DMS114 treated with DMSO at 0.1 percent for 48 hours (cell line): ENCODE data around the gene QRICH1.
"Not testable (repeated sequence)": the region's sequence is repeated elsewhere in the genome, so short reads cannot be mapped to it uniquely, and the experiment has no call there.

ENCODE experiments used
- DNase-seq: peaks from one replicate; lab custom pipeline; 2025; ENCODE audit not compliant: unreplicated experiment; lab: John Stamatoyannopoulos, UW

Gene QRICH1

DNA sequence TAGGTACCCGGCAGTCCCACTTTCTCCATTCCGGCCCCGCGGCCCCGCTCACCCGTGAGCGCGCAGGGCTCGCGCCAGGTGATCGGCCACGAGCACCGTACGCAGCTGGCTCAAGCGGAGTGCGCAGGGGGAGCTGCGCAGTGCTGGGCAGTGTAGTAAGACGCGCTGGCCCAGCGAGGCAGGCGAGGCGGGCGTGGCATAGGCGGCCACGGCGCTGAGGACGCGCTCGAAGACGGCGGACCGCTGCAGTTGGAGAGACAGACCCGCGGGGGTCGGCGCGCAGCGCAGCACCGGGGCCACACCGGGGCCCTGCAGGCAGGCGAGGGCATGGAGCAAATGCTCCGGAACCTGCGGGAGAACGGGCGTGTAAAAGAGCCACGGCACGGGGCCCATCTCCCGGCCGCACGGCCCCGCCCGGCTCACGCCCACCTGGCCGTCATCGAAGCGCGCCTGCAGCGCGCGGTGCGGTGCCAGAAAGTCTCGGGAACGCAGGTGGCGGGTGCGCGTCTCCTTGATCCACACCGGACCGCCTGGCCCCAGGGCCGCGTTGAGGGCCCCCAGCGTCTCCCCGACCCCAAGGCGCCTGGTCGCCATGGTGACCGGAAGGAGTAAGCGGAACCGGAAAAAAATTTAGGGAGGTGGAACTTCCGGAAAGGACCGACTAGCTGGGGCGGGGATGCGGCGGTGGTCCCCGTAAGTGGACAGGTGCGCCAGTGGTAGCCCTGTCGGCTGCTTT, 75.7 kb downstream of the QRICH1 start, which contains the start of gene DALRD3:
DALRD3 (minus strand) TSS at position 610 of the 736 bp plus-strand sequence; CDS start at position 594, 16 bp downstream.
- DNase-seq, result peak; percentile 43

DNA sequence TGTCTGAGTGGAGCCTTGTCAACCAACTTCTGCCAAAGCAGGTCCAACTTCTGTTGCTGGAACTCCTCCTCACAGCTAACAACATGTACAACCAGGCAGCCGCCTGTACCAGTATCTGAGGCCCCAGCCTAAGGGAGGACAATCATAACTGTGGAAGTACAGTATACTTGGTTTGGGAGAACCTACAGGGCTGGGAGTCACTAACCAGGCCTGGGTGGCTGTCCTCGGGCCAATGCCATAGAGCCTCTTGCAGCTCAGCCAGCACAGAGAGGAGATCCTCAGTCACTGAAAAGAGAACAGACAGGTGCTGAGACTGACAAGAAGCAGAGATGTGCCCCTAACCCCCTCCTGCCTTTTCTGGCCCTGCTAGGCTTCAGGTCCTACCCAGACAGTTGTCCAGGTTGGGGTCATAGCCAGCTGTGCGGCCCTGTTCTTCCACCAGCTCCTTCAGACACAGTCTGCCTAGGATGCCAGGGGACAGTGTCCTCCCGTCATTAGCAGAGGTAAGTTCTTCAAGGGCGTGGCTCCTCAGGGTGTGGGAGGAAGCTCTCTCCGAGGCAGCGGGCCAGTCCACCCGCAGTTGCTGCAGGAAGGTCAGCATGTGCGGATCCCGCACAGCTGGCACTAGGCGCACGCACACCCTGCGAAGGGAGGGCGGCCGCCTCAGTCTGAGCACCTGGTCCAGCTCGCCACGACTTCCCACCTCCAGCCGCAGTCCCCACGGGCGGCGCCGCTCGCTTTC, 76.5 kb downstream of the QRICH1 start:
- peak; percentile 19 for DNase-seq

DNA sequence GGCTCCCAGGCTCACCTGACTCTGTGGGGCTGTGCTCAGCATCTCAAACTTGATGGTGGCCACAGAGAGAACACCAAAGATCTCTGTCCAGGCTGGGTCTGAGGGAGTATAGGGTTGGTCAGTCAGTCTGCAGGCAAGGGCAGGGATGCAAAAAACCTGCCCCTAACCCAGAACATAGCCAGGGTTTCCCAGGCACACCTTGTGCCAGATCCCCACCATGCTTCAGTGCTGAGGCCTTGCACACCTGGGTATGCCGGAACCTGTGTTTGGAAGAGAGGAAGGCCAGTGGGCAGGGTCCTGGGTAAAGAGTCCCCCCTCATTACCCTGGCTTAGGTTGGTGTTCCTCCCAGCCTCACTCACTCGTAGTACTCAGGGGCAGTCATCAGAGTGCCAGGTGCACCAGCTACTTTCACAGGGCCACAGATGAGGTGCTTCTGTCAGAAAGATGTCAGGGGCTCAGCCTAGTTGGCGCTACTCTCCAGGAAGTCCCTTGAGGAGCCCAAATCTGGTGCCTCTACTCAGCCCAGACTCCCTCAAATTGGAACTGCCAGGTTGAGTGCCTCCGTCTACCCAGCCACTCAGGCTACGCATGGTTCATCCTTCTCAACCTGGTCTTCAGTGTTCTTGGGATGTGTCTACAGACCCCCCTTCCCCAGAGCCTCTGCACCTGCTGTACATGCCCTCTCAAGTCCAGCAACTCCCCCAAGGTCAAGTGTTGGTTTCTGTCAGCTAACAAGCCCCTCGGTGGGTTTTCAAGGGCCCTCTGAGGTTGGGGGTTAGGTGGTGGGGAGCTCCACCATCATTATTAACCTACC, 77.2 kb downstream of the QRICH1 start:
- no peak for DNase-seq

DNA sequence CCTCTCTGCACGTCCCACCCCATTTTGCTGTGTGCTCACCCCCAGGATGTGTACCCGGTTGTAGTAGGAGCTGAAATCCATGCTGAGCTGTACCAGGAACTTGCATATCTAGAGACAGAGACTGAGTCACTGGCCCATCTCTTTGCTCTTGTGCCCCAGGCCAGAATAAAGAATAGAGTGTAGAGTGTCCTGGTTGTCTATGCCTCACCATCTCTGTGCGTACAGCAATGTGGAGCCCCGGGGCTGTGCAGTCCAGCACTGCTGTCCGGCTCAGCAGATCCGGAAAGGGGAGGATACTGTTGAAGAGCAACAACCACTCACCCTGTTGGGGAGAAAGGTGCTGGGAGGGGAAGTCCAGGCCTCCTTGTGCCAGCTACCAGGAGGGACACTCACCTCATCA, 78.1 kb downstream of the QRICH1 start:
- DNase-seq, result no peak

GRCh38 chr3:49015072-49015471, 78.8 kb downstream of the QRICH1 start:
- DNase-seq, result no peak

DNA sequence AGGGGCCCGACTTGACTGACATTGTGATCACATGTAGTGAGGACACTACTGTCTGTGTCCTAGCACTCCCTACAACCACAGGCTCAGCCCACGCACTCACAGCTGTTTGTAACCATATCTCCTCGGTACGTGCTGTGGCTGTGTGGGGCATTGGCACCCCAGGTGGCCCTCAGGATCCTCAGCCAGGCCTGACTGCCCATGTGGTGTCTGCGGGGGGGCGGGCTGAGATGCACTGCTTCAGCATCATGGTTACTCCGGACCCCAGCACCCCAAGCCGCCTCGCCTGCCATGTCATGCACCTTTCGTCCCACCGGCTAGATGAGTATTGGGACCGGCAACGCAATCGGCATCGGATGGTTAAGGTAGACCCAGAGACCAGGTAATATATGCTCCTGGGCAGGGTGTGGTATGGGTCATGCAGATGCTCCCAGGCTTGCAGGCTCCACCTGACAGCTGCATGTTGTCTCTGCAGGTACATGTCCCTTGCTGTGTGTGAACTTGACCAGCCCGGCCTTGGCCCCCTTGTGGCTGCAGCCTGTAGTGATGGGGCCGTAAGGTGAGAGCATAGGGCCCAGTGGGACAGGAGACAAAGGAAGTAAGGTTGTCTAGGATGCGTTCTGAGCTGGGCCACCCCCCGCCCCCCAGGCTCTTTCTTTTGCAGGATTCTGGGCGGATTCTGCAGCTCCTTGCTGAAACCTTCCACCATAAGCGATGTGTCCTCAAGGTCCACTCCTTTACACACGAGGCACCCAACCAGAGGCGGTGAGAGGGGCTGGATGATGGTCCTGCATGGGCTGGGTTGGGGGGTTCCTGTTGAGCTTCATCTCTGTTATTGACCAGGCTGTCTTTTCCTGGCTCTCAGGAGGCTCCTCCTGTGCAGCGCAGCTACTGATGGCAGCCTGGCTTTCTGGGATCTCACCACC, 79.9 kb downstream of the QRICH1 start:
- peak; percentile 13 for DNase-seq

- no peak for DNase-seq
Measured at GRCh38 chr3:49013113-49013737, 80.6 kb downstream of the QRICH1 start.

DNA sequence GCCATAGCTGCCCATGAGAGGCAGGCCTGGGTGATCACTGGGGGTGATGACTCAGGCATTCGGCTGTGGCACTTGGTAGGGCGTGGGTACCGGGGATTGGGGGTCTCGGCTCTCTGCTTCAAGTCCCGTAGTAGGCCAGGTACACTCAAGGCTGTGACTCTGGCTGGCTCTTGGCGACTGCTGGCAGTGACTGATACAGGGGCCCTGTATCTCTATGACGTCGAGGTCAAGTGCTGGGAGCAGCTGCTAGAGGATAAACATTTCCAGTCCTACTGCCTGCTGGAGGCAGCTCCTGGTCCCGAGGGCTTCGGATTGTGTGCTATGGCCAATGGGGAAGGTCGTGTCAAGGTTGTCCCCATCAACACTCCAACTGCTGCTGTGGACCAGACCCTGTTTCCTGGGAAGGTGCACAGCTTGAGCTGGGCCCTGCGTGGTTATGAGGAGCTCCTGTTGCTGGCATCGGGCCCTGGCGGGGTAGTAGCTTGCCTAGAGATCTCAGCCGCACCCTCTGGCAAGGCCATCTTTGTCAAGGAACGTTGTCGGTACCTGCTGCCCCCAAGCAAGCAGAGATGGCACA, 81.3 kb downstream of the QRICH1 start:
- DNase-seq, result no peak

- DNase-seq, result no peak
Measured at GRCh38 chr3:49009396-49009795, 84.5 kb downstream of the QRICH1 start.

DNA sequence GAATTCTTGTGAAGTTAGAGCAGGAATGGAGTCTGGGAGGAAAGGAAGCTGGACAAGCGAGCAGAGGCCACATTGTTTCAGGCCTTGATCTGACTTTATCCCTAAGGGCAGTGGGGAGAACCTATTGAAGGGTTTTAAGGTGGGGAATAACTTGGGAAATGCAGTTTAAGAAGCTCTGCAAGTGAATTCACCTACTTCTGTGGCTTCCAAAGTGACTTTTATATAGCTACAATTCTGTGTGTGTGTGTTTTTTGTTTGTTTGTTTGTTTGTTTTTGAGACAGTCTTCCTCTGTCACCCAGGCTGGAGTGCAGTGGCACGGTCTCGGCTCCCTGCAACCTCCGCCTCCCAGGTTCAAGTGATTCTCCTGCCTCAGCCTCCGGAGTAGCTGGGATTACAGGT, 85.2 kb downstream of the QRICH1 start:
- not testable (repeated sequence) for DNase-seq

DNA sequence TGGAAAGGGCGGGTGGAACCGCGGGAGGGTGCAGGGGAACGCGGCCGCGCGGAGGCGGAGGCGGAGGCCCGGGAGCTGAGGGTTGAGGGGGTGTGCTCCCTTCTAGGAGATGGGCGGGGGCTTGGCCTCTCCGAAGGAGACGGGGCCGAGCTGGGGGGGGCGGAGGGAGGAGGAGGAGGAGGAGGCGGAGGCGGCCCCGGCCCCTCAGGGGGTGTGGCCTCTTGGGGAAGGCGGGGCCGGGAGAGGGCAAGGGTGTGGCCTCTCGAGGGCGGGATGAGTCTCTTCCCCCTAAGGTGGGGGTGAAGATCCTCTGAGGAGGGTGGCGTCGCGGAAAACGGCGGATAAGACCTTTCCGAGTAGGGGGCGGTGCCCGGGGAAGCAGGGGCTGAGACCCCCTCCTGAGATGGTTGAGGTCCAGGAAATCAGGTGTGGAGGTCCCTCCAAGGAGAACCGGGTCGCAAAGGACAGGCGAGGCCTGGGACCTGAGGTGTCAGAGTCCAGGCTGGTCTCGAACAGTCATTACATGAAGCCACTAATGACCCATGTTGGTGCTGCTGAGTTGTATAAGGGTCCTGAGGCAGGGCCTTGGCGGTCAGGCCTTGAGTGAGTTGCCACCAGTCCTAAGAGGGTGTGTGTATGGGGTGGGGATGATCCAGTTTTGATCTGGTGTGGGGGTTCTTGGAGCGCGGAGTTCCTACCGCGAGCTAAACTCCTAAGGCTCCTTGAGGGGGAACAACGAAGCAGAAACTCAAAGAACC, 85.9 kb downstream of the QRICH1 start:
- peak; percentile 31 for DNase-seq

DNA sequence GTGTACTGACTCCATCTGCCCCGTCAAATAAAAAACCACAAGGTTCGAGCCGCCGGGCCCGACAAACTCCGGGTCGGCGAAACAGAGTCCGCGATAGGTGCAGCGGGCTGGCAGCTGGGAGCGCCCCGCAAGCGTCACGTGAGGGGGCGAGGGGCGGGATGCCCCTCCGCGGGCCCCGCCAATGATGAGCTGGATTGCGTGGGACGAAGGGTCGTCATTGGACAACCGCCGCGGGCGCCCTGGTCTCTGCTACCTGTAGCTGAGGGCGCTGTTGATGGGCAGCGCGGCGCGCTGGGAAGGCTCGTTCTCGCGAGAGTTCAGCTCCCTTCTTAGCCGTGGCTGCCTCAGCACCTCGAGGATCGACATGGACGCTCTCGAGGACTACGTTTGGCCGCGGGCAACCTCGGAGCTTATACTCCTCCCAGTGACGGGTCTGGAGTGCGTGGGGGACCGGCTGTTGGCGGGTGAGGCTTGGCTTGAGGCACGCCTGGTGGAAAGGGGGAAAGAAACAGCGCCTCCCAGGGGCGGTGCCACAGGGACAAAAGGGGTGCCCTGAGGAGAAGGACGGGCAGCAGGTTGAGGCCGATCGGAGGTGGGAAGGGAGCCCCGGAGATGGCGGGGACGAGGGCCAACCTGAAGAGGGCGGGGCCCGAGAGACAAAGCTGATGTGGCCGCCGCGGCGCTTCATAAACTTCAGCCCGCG, 86.7 kb downstream of the QRICH1 start, which contains the start of gene WDR6:
WDR6 (plus strand) TSS at position 324 of the 703 bp plus-strand sequence; CDS start at position 365, 41 bp downstream.
- peak; percentile 92 for DNase-seq

DNA sequence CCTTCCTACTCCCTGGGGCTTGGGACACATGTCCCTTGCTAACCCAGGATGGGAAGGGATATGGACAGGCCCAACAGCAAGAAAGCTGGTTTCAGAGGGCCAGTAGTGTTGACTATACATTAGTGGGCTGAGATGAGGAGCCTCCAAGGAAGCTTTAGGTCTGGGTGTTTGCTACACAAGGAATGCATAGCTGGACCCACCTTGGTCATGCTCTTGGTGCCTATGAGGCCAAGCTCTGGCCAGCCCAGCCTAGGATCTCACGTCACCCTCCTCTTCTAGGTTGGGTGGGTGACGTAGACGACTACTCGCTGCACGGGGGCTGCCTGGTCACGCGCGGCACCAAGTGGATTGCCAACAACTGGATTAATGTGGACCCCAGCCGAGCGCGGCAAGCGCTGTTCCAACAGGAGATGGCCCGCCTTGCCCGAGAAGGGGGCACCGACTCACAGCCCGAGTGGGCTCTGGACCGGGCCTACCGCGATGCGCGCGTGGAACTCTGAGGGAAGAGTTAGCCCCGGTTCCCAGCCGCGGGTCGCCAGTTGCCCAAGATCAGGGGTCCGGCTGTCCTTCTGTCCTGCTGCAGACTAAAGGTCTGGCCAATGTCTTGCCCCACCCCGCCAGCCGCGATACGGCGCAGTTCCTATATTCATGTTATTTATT, 87.3 kb downstream of the QRICH1 start:
- DNase-seq, result no peak

DNA sequence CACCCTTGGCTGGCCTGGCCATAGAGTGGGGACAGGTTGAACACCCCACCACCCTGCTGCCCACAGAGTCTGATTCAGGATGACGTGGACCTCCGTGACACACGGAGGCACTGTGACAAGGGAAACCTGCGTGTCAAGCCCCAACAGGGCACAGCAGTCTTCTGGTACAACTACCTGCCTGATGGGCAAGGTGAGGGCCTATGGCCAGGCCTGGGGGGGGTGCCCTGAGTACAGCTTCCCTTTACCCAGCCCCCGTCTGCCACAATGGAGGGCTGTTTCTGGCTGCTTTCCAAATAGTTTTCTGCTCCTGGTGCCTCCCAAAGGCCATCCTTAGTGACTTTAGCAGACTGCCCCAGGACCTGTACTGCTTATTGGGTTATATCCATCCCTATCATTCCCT, 87.9 kb downstream of the QRICH1 start:
- no peak for DNase-seq

DNA sequence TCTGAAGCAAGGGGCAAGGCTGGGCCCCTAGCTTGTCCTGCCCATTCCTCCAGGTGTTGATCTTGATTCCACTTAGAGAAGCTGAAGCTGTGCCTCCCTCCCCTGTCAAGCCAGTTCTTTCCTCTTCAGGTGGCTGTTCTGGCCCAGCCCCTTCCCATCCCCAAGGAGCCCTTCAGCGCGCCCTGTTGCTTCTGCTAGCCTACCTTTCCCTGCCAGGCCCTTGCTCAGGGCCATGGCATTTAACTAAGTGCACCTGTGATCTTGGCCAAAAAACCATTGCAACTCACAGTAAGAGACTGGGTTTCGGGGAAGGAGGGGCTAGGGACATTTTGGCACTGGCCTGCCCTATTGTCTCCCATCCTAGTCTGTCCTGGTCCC, 88.6 kb downstream of the QRICH1 start:
- no peak for DNase-seq

- DNase-seq, result no peak
Measured at GRCh38 chr3:49004352-49005302, 89.2 kb downstream of the QRICH1 start.

GRCh38 chr3:49001155-49001554, 92.7 kb downstream of the QRICH1 start:
- DNase-seq, result no peak
